GM18507 (cell line): Measurements from ENCODE around the gene PRPF8.

ENCODE experiments used
- DNase-seq: peaks from one replicate; pipeline ENCODE4 v3.0.0; 2011; ENCODE audit warnings: low read depth; ENCODE audit not compliant: insufficient read length; ENCODE audit errors: extremely low spot score
- FAIRE-seq: peaks from 2 replicates; lab custom pipeline; 2011; peaks lifted over from hg19 to GRCh38; lab: Jason Lieb, UNC

PRPF8 gene

GRCh38 chr17:1648173-1648962 is 36.3 kb downstream of the PRPF8 start:
- no peak for FAIRE-seq

GRCh38 chr17:1647802-1648171 is 36.9 kb downstream of the PRPF8 start:
- no peak for FAIRE-seq
- DNase-seq = no peak

More at GRCh38 chr17:1648173-1648962, 36.3 kb downstream of the PRPF8 start:
- DNase-seq = no peak

DNA sequence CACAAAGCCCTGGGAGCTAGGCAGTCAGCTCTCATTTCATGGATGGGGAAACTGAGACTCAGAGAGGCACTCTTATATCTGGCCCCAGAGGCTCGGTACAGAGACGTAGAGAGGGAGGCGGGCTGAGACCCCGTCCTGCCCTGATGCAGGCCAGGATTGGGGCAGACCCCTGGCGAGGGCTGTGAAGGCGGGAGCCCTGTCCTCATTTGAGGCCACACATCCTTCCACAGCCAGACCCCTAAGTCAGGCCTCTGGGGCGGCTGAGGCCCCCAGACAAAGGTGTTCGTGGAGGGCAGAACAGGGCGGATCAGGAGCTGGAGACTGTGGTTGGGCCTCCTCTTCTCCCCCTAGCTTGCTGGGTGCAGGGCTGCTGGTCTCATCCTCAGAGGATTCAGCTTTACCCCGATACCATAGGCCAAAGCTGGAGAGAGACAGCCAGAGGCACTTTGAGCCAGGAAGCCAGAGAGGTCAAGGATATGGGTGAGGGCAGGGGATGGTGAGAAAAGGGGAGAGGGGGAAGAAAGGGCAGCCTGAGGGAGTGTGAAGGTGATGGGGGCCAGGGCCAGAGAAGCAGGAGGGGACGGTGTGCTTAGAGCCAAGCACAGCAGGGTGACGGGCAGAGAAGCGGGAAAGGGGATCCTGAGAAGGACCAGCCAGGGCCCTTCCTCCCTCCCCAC is 38.3 kb downstream of the PRPF8 start:
- FAIRE-seq (no peak), DNase-seq (no peak)

- peak; percentile 36 for FAIRE-seq
- DNase-seq = no peak
These were observed 39.2 kb downstream of the PRPF8 start, which contains the start of gene SCARF1 for GRCh38 chr17:1645207-1646171. Gene SCARF1, minus strand, starts transcription at chr17:1645732. Its CDS starts 35 bp downstream, at chr17:1645697.

- FAIRE-seq (peak; percentile 89), DNase-seq (no peak)
These were observed 40.0 kb downstream of the PRPF8 start for GRCh38 chr17:1644493-1645206.

DNA sequence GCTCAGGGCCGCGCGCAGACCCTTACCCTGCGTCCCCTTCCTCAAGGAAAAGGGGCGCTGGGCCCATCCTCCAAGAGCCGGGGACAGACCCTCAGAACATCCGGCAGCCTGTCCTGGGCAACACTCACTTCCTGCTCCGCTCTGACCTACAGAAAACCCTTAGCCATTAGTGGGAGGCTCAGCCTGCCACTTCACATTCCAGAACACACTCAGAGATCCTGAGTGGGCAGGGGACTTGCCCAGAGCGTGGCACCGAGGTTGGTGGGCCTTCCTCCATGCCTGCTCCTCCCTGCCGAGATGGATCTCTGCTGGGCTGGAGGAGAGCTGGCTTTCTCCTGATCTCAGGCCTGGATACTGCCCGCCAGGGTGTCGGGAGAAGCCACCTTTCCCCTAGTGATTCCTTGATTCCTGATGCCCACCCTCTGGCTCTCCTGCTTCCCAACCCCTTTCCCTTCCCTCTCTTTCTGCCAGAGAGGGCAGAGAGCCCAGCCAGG is 40.6 kb downstream of the PRPF8 start:
- peak; percentile 47 for FAIRE-seq

GRCh38 chr17:1643293-1643998 is 41.2 kb downstream of the PRPF8 start:
- peak; percentile 65 for DNase-seq
- no peak for FAIRE-seq

More for the DNA sequence above, 40.6 kb downstream of the PRPF8 start:
- no peak for DNase-seq

GRCh38 chr17:1641065-1641403 is 43.6 kb downstream of the PRPF8 start:
- FAIRE-seq = no peak
- DNase-seq = no peak

DNA sequence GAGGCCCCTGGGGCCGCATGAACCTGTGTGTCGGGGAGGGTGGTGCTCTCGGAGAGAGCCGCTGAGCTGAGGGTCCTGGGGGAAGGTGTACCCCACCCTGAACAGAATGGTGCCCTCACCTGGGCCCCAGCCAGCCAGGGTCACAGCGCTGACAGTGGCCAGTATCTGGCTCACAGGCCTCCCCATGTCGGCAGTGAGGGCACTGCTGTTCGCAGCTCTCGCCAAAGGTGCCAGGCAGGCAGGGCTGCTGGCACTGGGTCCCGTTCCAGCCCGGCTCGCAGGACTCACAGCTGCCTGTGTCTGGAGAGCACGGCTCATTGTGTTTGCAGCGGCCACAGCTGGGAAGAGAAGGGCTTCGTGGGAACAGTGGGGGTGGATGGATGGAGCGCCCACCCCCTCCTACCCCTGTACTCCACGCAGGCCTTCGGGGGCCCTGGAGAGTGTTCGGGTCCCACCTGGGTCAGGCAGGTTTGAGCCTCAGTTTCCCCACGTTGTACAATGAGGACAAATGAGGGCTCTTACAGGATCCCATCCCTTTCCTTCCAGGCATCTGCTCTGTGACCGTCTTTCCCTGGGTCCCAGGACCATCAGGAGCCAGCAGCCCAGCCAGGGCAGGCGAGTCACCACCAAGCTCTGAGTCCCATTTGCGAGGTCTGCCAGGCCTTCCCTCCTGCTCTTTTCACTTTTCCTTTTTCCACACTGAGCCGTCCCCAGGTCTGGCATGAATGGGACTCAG is 44.2 kb downstream of the PRPF8 start:
- DNase-seq (no peak), FAIRE-seq (no peak)

- DNase-seq (no peak), FAIRE-seq (no peak)
These were observed 45.0 kb downstream of the PRPF8 start for GRCh38 chr17:1639549-1640180.

- no peak for DNase-seq
- no peak for FAIRE-seq
These were observed 45.9 kb downstream of the PRPF8 start for GRCh38 chr17:1638624-1639300.

DNA sequence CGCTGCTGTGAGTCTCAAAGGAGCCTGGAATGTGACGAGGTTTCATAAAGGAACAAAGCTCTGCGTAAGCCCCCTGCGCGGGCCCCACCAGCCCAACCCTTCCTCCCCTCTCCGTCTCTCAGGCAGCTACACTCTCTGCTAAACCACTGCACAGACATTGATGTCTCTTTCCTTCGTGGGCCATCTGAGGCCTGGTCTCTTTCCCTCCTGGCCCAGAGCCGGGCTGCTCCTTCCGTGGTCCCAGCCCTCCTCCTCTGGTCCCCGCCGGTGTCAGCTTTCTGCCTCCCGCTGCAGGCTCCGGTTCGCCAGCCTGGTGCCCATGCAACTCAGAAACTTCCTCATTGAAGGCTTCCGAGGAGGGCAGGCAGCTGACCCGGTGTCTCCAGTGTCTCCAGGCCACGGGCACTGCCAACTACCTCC is 46.5 kb downstream of the PRPF8 start:
- DNase-seq = no peak
- FAIRE-seq = no peak

GRCh38 chr17:1636732-1637285 is 47.9 kb downstream of the PRPF8 start:
- DNase-seq (no peak), FAIRE-seq (no peak)

GRCh38 chr17:1635675-1636465 is 48.8 kb downstream of the PRPF8 start:
- DNase-seq = no peak
- FAIRE-seq = no peak

DNA sequence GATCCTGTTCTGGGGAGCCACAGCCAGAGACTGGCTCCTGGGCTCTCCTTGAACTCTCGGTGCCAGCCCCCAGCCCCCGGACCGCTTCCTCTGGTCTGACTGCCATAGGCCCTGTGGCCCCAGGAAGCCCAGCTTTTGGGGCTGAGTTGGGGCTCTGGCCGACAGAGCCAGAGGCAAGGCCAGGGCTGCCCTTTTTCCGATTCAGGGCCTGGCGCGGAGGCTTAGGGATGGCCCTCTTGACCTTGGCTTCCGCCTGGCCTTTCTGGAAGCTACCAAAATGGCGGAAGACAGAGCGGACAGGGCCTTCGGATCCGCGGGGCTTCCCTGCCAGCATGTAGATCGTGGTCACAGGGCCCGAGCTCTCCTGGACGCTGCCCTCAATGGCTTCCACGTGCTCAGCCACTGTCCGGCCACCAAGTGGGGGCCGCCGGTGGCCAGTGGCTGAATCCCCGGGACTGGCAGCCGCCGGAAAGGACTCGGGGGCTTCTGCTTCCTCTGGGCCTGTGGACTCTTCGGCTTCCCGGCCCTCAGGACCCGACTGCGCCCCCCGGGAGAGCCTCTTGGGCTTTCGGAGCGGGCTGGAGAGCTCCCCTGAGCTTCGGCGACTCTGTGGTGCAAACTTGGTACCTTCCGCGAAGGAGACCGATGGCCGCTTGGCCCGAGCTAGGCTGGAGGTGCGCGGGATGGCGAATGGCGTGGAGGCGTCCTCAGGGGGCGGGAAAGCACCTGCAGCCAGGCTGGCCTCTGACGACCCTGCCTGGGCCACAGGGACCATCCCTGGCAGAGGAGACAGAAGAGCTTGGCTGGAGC is 49.6 kb downstream of the PRPF8 start:
- DNase-seq (no peak), FAIRE-seq (no peak)
